Vagina (tissue), 2 donors: ENCODE results near the gene NEK5.
"Not testable (repeated sequence)": the region's sequence is repeated elsewhere in the genome, so short reads cannot be mapped to it uniquely, and the experiment has no call there.

Source experiments
- CTCF ChIP-seq, 3 experiments: fragments of 450-650 bp in 2 of 3; fragments of 200-600 bp in 1 of 3; sonication (generic) in 1 of 3; IDR thresholded peaks; one replicate each; pipeline ENCODE4 v1.5.1; 2017 to 2019; ENCODE audit warnings: antibody characterized with exemption in 3 of 3, mild to moderate bottlenecking in 2 of 3, moderate library complexity in 2 of 3
- POLR2A ChIP-seq, 2 donors: fragments of 450-650 bp; IDR thresholded peaks; one replicate each; pipeline ENCODE4 v1.6.1; 2017; ENCODE audit warnings: antibody characterized with exemption in 2 of 2, mild to moderate bottlenecking in 2 of 2, moderate library complexity in 2 of 2

GRCh38 chr13:52061064-52061463, 67.8 kb downstream of the NEK5 start:
- not testable (repeated sequence) for TF ChIP-seq CTCF, POLR2A (IDR thresholded peaks at IDR 0.05)
